ENCODE results near the gene COPRS.

COPRS gene

GRCh38 chr17:31803494-31804213, 55.4 kb downstream of the COPRS start:
- Histone ChIP-seq H3K4me1 (ENCODE audit: insufficient read depth, low read length) (no peaks in the 10 kb centered on the region), H3K9ac (ENCODE audit: low read length) (no peak overlapping the region), H3K27ac (ENCODE audit: low read depth, low read length) (no peak overlapping the region), H3K4me3 (ENCODE audit: low read depth in 1 of 2, low read length in 2 of 2) (no peak overlapping the region), H3K36me3 (ENCODE audit: insufficient read depth, low read length) (no peaks in the 10 kb centered on the region), H3K27me3 (ENCODE audit: control insufficient read depth in 1 of 2, insufficient read depth in 2 of 2, low read length in 2 of 2) (no peaks in the 10 kb centered on the region), H3K9me3 (ENCODE audit: low read length) (no peaks in the 10 kb centered on the region)

GRCh38 chr17:31802502-31802901, 56.5 kb downstream of the COPRS start:
- Histone ChIP-seq H3K27ac (ENCODE audit: low read depth, low read length) (no peak overlapping the region), H3K9ac (ENCODE audit: low read length) (no peak overlapping the region)

More at GRCh38 chr17:31802502-31802901, 56.5 kb downstream of the COPRS start:
- no peaks in the 10 kb centered on the region for H3K9me3 ChIP-seq (ENCODE audit: low read length)
- H3K36me3 ChIP-seq (ENCODE audit: insufficient read depth, low read length) = no peaks in the 10 kb centered on the region
- no peaks in the 10 kb centered on the region for H3K27me3 ChIP-seq (ENCODE audit: control insufficient read depth in 1 of 2, insufficient read depth in 2 of 2, low read length in 2 of 2)
- H3K4me3 ChIP-seq (ENCODE audit: low read depth in 1 of 2, low read length in 2 of 2) = no peak overlapping the region
- H3K4me1 ChIP-seq (ENCODE audit: insufficient read depth, low read length) = no peaks in the 10 kb centered on the region

Measured in muscle layer of colon (tissue), 2 donors.